Activated B cell treated with CpG ODN at 0.5 μM for 24 hours (primary cell): ENCODE measurements around the gene DNAJC13. TPM values are rescaled to one million over a fixed set of nuclear protein-coding genes. Genes with fewer than 3 reads are reported as not detected.

Experiments
- ATAC-seq: fragments of 200-7000 bp; cut with Tn5 transposase; one replicate; pipeline ENCODE4 v1.10.0; 2021; ENCODE audit warnings: low read depth, mild to moderate bottlenecking, moderate library complexity
- CTCF ChIA-PET: fragments of 350-600 bp; sonication (Branson Sonifier 250); formaldehyde crosslinking; loops from one replicate; lab custom pipeline; 2021; ENCODE audit warnings: antibody characterized with exemption; lab: Charles Lee
- POLR2A ChIA-PET: fragments of 350-600 bp; sonication (Branson Sonifier 250); formaldehyde crosslinking; loops from one replicate; lab custom pipeline; 2021; ENCODE audit warnings: antibody characterized with exemption; lab: Charles Lee
- DNase-seq: peaks from one replicate; pipeline ENCODE4 v3.0.0; 2022
- H3K27ac Mint-ChIP-seq: one replicate; pipeline ENCODE4 v1.8.0; 2020; ENCODE audit warnings: mixed read lengths
- H3K27me3 Mint-ChIP-seq: one replicate; pipeline ENCODE4 v1.8.0; 2021; ENCODE audit warnings: mixed read lengths
- H3K36me3 Mint-ChIP-seq: one replicate; pipeline ENCODE4 v1.8.0; 2021; ENCODE audit warnings: low read depth, mixed read lengths
- H3K4me1 Mint-ChIP-seq: one replicate; pipeline ENCODE4 v1.8.0; 2021; ENCODE audit warnings: mixed read lengths
- H3K4me3 Mint-ChIP-seq: one replicate; pipeline ENCODE4 v1.8.0; 2020; ENCODE audit warnings: mild to moderate bottlenecking, mixed read lengths
- H3K9me3 Mint-ChIP-seq: one replicate; pipeline ENCODE4 v1.8.0; 2020; ENCODE audit warnings: mixed read lengths
- CTCF ChIP-seq: fragments of 200-600 bp; IDR thresholded peaks from one replicate; pipeline ENCODE4 v1.8.0; 2022; ENCODE audit warnings: antibody characterized with exemption, mild to moderate bottlenecking
- intact Hi-C: fragments of 100-400 bp; cut with micrococcal nuclease; formaldehyde crosslinking; loops from one replicate; pipeline ENCODE4 v1.15.1; 2024
- total RNA-seq: library from RNA; stranded (reverse); gene quantifications from 2 replicates; pipeline ENCODE4 v1.2.3, GENCODE V29; 2022

The DNAJC13 gene
- total RNA-seq, 1 donor from 2014 or later = 39.8 TPM

- TF ChIP-seq CTCF = no peak
- no peaks in the 10 kb centered on the region for H3K27me3 Mint-ChIP-seq
- H3K4me3 Mint-ChIP-seq = no peak overlapping the region
- POLR2A ChIA-PET = no interaction called here
- intact Hi-C loops = no loop called here
- no peak overlapping the region for H3K27ac Mint-ChIP-seq
- ATAC-seq (no peak), DNase-seq (no peak)
- no peaks in the 10 kb centered on the region for H3K9me3 Mint-ChIP-seq
- H3K36me3 Mint-ChIP-seq = no peaks in the 10 kb centered on the region
- peaks cover 10% of the 10 kb centered on the region for H3K4me1 Mint-ChIP-seq
- CTCF ChIA-PET = no interaction called here
Measured at GRCh38 chr3:132549169-132549568, 131.9 kb downstream of the DNAJC13 start.

- ChIA-PET CTCF (no interaction called here), POLR2A (no interaction called here)
- Mint-ChIP-seq H3K9me3 (no peaks in the 10 kb centered on the region), H3K27me3 (no peaks in the 10 kb centered on the region), H3K36me3 (no peaks in the 10 kb centered on the region), H3K4me3 (no peak overlapping the region), H3K4me1 (peaks cover 10% of the 10 kb centered on the region), H3K27ac (no peak overlapping the region)
- intact Hi-C loops = no loop called here
- ATAC-seq (no peak), DNase-seq (no peak)
- no peak for TF ChIP-seq CTCF
Measured at GRCh38 chr3:132549890-132550578, 132.7 kb downstream of the DNAJC13 start.

- POLR2A ChIA-PET = no interaction called here
- CTCF ChIA-PET = no interaction called here
- ATAC-seq (no peak), DNase-seq (no peak)
- Mint-ChIP-seq H3K27me3 (no peaks in the 10 kb centered on the region), H3K36me3 (no peaks in the 10 kb centered on the region), H3K27ac (no peak overlapping the region), H3K4me3 (no peak overlapping the region), H3K4me1 (peaks cover 10% of the 10 kb centered on the region), H3K9me3 (no peaks in the 10 kb centered on the region)
- TF ChIP-seq CTCF = no peak
- intact Hi-C loops = no loop called here
Measured at GRCh38 chr3:132550579-132551305, 133.4 kb downstream of the DNAJC13 start.

- intact Hi-C loops = no loop called here
- no peak for TF ChIP-seq CTCF
- DNase-seq (no peak), ATAC-seq (no peak)
- peaks cover 14% of the 10 kb centered on the region for H3K36me3 Mint-ChIP-seq
- H3K27me3 Mint-ChIP-seq = no peaks in the 10 kb centered on the region
- ChIA-PET CTCF (no interaction called here), POLR2A (no interaction called here)
- H3K27ac Mint-ChIP-seq = no peak overlapping the region
- peaks cover 10% of the 10 kb centered on the region for H3K4me1 Mint-ChIP-seq
- H3K4me3 Mint-ChIP-seq = no peak overlapping the region
- no peaks in the 10 kb centered on the region for H3K9me3 Mint-ChIP-seq
Measured at GRCh38 chr3:132553826-132554225, 136.5 kb downstream of the DNAJC13 start.

GRCh38 chr3:132554437-132554836, 137.1 kb downstream of the DNAJC13 start:
- Mint-ChIP-seq H3K4me3 (no peak overlapping the region), H3K27me3 (no peaks in the 10 kb centered on the region), H3K9me3 (no peaks in the 10 kb centered on the region), H3K4me1 (peaks cover 10% of the 10 kb centered on the region), H3K27ac (no peak overlapping the region), H3K36me3 (peaks cover 16% of the 10 kb centered on the region)
- POLR2A ChIA-PET = no interaction called here
- intact Hi-C loops = no loop called here
- DNase-seq = no peak
- CTCF ChIA-PET = no interaction called here
- ATAC-seq = no peak
- TF ChIP-seq CTCF = no peak
